ENCODE measurements around the gene CMTM2. TPM values are rescaled to one million over a fixed set of nuclear protein-coding genes. Genes with fewer than 3 reads are reported as not detected.

The CMTM2 gene
- total and polyA plus RNA-seq, 2 of the 4 experiments (the other 2 are of a cell fraction): not detected

DNA sequence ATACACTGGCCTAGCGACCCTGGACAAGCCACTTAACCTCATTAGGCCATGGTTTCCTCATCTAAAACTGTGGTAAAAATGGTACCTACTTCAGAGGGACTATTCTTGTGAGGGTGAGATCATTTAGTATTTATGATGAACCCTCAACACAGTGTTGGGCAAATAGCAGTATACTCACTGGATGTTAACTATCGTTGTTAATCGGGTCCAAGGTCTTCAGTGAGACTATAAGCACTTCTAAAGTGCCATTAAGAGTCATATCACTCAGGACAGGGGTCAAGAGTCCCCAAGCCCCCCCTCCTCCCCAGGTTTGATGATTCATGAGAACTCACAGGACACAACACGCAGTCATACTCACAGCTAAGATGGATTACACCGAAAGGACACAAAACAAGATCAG lies 40.4 kb upstream of the CMTM2 start:
- no peak overlapping the region for H2BK120ac ChIP-seq (ENCODE audit: low read depth, low read length)
- WGBS, 2 experiments (ENCODE audit: extremely low coverage in 2 of 2, insufficient read length in 1 of 2): 92% methylated on average over 2 of the region's 5 CpGs; no CpG with 5 or more reads in 1 of the 2 experiments
- H4K5ac ChIP-seq (ENCODE audit: low read depth, low read length): no peak overlapping the region
- H3K18ac ChIP-seq (ENCODE audit: low read depth, low read length): no peak overlapping the region
- no peaks in the 10 kb centered on the region for H4K20me1 ChIP-seq (ENCODE audit: insufficient read depth, low read length)
- H3K4me2 ChIP-seq (ENCODE audit: low read depth, low read length): no peak overlapping the region
- peaks cover 7% of the 10 kb centered on the region; the same call in 1 of the 2 replicates for H3K9me1 ChIP-seq (ENCODE audit: insufficient read depth, low read length)
- no peak overlapping the region for H2BK15ac ChIP-seq (ENCODE audit: low read depth, low read length)
- H2AK5ac ChIP-seq (ENCODE audit: low read depth, low read length): no peak overlapping the region
- no peaks in the 10 kb centered on the region for H3K9me3 ChIP-seq (ENCODE audit: control insufficient read depth, insufficient read depth, low read length)
- no peak overlapping the region for H2AFZ ChIP-seq (replicated peaks; ENCODE audit: low read length, poor library complexity)
- H3K23ac ChIP-seq (ENCODE audit: low read depth, low read length): no peak overlapping the region
- no peak overlapping the region for H2BK20ac ChIP-seq (ENCODE audit: low read depth, low read length)
- no peak for ATAC-seq (ENCODE audit: low read depth)
- H3K4ac ChIP-seq (ENCODE audit: low read depth, low read length): no peak overlapping the region
- intact Hi-C loops (cut with micrococcal nuclease): no loop called here
- no peaks in the 10 kb centered on the region for H3K79me1 ChIP-seq (ENCODE audit: low read depth in 1 of 2, low read length in 2 of 2)
- ChIA-PET POLR2A (ENCODE audit: unreplicated experiment) (no interaction called here), CTCF (no interaction called here)
- in situ Hi-C loops (cut with MboI; ENCODE audit: low sequenced_read_pairs): no loop called here
- no peaks in the 10 kb centered on the region for H3K27me3 ChIP-seq (ENCODE audit: control insufficient read depth, insufficient read depth, low read length)
- DNase-seq: no peak
- no peak overlapping the region for H3K56ac ChIP-seq (ENCODE audit: extremely low read depth, insufficient read depth, low read length)
- TF ChIP-seq, protein P1, sequence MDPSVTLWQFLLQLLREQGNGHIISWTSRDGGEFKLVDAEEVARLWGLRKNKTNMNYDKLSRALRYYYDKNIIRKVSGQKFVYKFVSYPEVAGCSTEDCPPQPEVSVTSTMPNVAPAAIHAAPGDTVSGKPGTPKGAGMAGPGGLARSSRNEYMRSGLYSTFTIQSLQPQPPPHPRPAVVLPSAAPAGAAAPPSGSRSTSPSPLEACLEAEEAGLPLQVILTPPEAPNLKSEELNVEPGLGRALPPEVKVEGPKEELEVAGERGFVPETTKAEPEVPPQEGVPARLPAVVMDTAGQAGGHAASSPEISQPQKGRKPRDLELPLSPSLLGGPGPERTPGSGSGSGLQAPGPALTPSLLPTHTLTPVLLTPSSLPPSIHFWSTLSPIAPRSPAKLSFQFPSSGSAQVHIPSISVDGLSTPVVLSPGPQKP (IDR thresholded peaks at IDR 0.05; ENCODE audit: borderline replicate concordance, low read depth, low read length): no peak
- TF ChIP-seq RAD21 (IDR thresholded peaks at IDR 0.05; ENCODE audit: low read length): no peak
- no peak for TF ChIP-seq NFE2L2 (IDR thresholded peaks at IDR 0.05; ENCODE audit: low read depth, low read length)
- TF ChIP-seq RCOR1 (IDR thresholded peaks at IDR 0.05; ENCODE audit: insufficient replicate concordance, low read length): no peak
- TF ChIP-seq MAZ (IDR thresholded peaks at IDR 0.05; ENCODE audit: borderline replicate concordance, low read depth, low read length): no peak
- no peak for TF ChIP-seq MXI1 (IDR thresholded peaks at IDR 0.05; ENCODE audit: borderline replicate concordance, low read depth, low read length)
- no peak for TF ChIP-seq CHD1 (IDR thresholded peaks at IDR 0.05; ENCODE audit: low read depth, low read length)
- TF ChIP-seq RFX5 (IDR thresholded peaks at IDR 0.05; ENCODE audit: low read depth, low read length): no peak
- peaks cover 27% of the 10 kb centered on the region for H3K36me3 ChIP-seq (ENCODE audit: control insufficient read depth, insufficient read depth, low read length)
- BruUV-seq (replicated peaks): no TSS peak
- H3K4me3 ChIP-seq (ENCODE audit: insufficient read depth, low read depth, low read length): no peak overlapping the region
- H4K8ac ChIP-seq (ENCODE audit: low read depth in 2 of 2, low read length in 2 of 2): no peak overlapping the region
- no peak overlapping the region for H2AK9ac ChIP-seq (replicated peaks; ENCODE audit: low read depth, low read length, poor library complexity)
- H3K14ac ChIP-seq (replicated peaks; ENCODE audit: low read depth, low read length): no peak overlapping the region
- dilution Hi-C loops (cut with HindIII; ENCODE audit: low sequenced_read_pairs, unreplicated experiment): no loop called here
- H4K91ac ChIP-seq (ENCODE audit: insufficient read depth, low read depth, low read length): no peak overlapping the region
- H3K9ac ChIP-seq (ENCODE audit: low read depth, low read length): no peak overlapping the region
- no peak overlapping the region for H2BK5ac ChIP-seq (ENCODE audit: low read depth, low read length, poor library complexity, severe bottlenecking)
- no peaks in the 10 kb centered on the region for H3K4me1 ChIP-seq (ENCODE audit: control insufficient read depth, insufficient read depth, low read length)
- H3K27ac ChIP-seq (ENCODE audit: insufficient read depth, low read length): no peak overlapping the region
